ENCODE results near the gene ASB18.

The ASB18 gene

GRCh38 chr2:236184701-236185100 lies 79.5 kb downstream of the ASB18 start:
- no peak for TF ChIP-seq CTCF (IDR thresholded peaks at IDR 0.05; ENCODE audit: control insufficient read depth, extremely low read depth, insufficient read depth)
- DNase-seq (ENCODE audit: low read depth): no peak
- no peak overlapping the region for H3K4me3 ChIP-seq (ENCODE audit: low read depth, low read length)

GRCh38 chr2:236180831-236181453 lies 83.3 kb downstream of the ASB18 start:
- DNase-seq (ENCODE audit: low read depth): no peak
- no peak overlapping the region for H3K4me3 ChIP-seq (ENCODE audit: low read depth, low read length)
- TF ChIP-seq CTCF (IDR thresholded peaks at IDR 0.05; ENCODE audit: control insufficient read depth, extremely low read depth, insufficient read depth): peak; percentile 61

DNA sequence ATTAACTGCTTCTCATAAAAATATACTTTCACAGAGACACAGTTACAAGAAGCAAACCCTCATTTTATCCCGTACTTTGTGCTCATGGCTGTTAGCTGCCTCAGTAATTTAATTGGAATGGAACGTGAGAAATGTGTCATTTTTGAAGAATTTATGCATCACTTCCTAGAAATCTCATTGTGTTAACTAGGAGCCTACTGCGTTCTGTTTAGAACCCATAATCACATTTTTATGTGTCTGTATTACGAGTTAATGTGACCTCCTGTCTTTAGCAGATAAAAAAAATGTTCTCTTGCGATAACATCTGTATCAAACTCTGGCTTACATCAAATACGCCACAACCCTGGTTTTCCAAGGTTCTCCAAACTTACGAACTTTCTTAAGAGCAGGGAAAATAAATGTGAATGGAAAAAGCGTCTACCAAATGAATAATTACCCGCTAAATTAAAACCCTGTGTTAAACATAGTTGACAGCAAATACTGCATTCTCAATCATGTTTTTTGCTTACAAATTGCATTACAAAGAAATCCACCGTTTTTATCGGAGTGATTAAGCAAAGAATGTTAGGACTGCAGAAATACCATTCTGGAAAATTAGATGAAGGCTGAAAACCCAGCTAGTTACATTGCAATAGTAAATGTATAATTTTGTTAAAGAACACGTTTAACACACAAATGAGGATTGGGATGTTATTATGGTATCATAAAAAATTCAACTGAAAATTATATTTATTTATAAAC lies 84.0 kb downstream of the ASB18 start:
- TF ChIP-seq CTCF (IDR thresholded peaks at IDR 0.05; ENCODE audit: control insufficient read depth, extremely low read depth, insufficient read depth): no peak
- DNase-seq (ENCODE audit: low read depth): no peak
- H3K4me3 ChIP-seq (ENCODE audit: low read depth, low read length): no peak overlapping the region

DNA sequence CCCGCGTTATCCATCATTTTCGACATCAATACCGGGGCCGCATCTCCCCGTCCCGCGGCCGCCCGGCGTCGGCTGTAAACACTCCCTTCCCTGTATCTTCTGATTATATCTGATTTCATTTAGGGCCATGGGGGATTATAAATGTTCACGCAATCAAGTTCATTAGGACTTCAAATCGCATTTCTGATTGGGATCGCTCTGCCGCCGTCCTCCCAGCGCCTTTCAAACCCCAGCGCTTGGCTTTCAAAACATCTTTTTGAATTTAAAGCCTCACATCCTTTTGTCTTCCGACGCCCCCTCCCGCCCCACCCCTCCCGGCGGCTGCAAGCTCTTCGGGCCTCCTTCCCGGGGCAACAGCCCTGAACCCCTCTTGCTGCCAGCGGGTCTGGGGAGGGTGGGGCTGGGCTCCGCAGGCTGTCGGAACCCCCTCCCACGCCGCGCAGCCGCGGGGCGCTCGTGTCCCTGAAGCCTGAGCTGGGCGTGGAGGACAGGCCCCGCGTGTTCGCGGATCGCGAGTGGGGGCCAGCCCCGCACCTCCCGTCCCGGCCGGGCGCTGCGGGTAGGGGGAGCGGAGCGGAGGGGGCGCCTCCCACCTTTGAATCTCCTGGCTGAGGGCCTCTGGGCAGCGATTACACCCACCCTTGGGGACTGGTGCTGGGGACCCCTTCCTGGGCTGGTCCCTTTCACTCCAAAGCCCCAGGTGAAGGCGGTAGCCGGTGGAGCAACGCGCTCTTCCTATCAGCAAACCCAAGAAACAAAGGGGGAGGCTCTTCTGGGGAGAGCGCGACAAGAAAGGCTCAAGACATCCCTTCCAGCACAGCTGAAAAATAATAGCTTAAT lies 84.8 kb downstream of the ASB18 start:
- DNase-seq (ENCODE audit: low read depth): no peak

GRCh38 chr2:236178890-236179235 lies 85.3 kb downstream of the ASB18 start:
- DNase-seq (ENCODE audit: low read depth): no peak
- TF ChIP-seq CTCF (IDR thresholded peaks at IDR 0.05; ENCODE audit: control insufficient read depth, extremely low read depth, insufficient read depth): no peak
- H3K4me3 ChIP-seq (ENCODE audit: low read depth, low read length): no peak overlapping the region; the same call in 1 of the 2 replicates

More for the DNA sequence above, 84.8 kb downstream of the ASB18 start:
- no peak for TF ChIP-seq CTCF (IDR thresholded peaks at IDR 0.05; ENCODE audit: control insufficient read depth, extremely low read depth, insufficient read depth)
- H3K4me3 ChIP-seq (ENCODE audit: low read depth, low read length): no peak overlapping the region

DNA sequence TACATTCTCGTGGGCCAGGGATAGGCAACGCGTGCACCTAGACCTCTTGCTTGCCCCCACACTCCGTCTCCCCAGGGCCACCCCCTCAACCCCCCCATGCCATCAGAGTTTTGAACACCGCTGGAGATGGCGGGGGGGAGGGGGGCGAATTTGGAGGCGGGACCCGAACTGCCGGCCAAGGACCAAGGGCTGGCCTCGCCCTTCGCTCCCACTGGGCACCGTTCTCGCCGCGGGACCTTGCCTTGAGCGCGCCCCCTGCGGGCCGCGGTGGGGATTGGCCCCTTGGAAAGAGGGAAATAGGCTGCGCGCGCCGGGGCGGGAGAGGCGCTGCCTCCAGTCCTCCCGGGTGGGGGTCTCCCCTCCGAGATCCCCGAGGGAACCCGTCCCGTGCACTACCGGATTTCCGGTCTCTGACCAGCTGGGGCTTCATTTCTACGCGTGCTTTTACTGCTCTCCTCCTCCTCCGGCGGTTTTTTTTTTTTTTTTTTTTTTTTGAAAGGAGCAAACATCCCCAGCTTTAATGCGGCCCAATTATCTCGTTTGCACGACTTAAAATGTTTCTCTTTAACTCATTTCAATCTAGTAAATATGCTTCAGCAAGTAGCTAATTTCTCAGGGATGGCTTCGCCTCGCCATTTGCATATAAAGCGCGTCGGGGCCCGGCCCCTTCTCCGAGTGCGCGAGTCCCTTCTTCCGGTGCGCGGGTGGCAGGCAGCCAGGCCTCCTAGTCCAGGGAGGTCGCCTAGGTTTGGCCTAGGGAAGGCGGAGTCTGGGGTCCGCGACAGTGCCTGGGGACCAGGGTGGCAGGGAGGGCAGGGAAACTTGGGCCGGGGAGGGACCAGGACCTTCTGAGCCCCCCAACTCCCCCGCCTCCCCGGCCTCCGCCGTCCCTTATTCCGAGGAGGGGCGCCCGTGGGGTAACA lies 86.0 kb downstream of the ASB18 start:
- no peak for DNase-seq (ENCODE audit: low read depth)

More for the DNA sequence above, 86.0 kb downstream of the ASB18 start:
- H3K4me3 ChIP-seq (ENCODE audit: low read depth, low read length): peak overlapping the region; percentile 52
- peak; percentile 84 for TF ChIP-seq CTCF (IDR thresholded peaks at IDR 0.05; ENCODE audit: control insufficient read depth, extremely low read depth, insufficient read depth)
